H1 (cell line): ENCODE measurements around the gene SNX25. TPM values are rescaled to one million over a fixed set of nuclear protein-coding genes. Genes with fewer than 3 reads are reported as not detected.

Experiments
- CTCF ChIA-PET: fragments of 300-600 bp; sonication (Branson Sonifier 250); formaldehyde crosslinking; loops from one replicate; lab custom pipeline; 2021; ENCODE audit not compliant: partially characterized antibody; lab: Charles Lee
- POLR2A ChIA-PET: fragments of 300-600 bp; sonication (Branson Sonifier 250); formaldehyde crosslinking; loops from one replicate; lab custom pipeline; 2021; ENCODE audit warnings: inconsistent platforms; ENCODE audit not compliant: partially characterized antibody; lab: Charles Lee
- DNase-seq, 2 experiments: peaks; one replicate each; pipeline versions ENCODE4 v3.0.0 to v3.0.0-alpha.2; 2010 to 2022; ENCODE audit warnings: low spot score in 2 of 2, low read depth in 1 of 2, mixed read lengths in 1 of 2
- FAIRE-seq: peaks from 2 replicates; lab custom pipeline; 2011; peaks lifted over from hg19 to GRCh38; lab: Jason Lieb, UNC
- H2AFZ ChIP-seq: 2 replicates; pipeline ENCODE4 v1.8.1; 2012; ENCODE audit warnings: low read length, inconsistent platforms
- H2AK5ac ChIP-seq: 2 replicates; pipeline ENCODE4 v1.6.1; 2013; ENCODE audit warnings: low read depth, low read length
- H2BK120ac ChIP-seq: replicated peaks from 2 replicates; pipeline ENCODE3; 2013; ENCODE audit warnings: low read depth, low read length, inconsistent platforms
- H2BK12ac ChIP-seq: 2 replicates; pipeline ENCODE4 v1.6.1; 2013; ENCODE audit warnings: low read depth, low read length
- H2BK15ac ChIP-seq: 2 replicates; pipeline ENCODE4 v1.6.1; 2013; ENCODE audit warnings: low read length
- H2BK20ac ChIP-seq: 2 replicates; pipeline ENCODE4 v1.6.1; 2013; ENCODE audit warnings: low read length
- H2BK5ac ChIP-seq: 2 replicates; pipeline ENCODE4 v1.6.1; 2013; ENCODE audit warnings: low read depth, low read length
- H3K14ac ChIP-seq: 2 replicates; pipeline ENCODE4 v1.6.1; 2013; ENCODE audit warnings: inconsistent platforms; ENCODE audit not compliant: insufficient read length
- H3K18ac ChIP-seq: 2 replicates; pipeline ENCODE4 v1.6.1; 2013; ENCODE audit warnings: low read length; ENCODE audit errors: extremely low read depth
- H3K23ac ChIP-seq: 2 replicates; pipeline ENCODE4 v1.6.1; 2013; ENCODE audit warnings: inconsistent platforms; ENCODE audit not compliant: insufficient read length
- H3K23me2 ChIP-seq: 2 replicates; pipeline ENCODE4 v1.6.1; 2013; ENCODE audit warnings: low read depth, low read length
- H3K27ac ChIP-seq: 2 replicates; pipeline ENCODE4 v1.6.1; 2011; ENCODE audit warnings: low read depth, low read length, inconsistent platforms
- H3K27me3 ChIP-seq, 4 experiments: replicated peaks in 1 of 4; 1 replicate in 1 of 4; 2 replicates in 3 of 4; pipeline versions ENCODE4 v1.6.1 to v1.8.1; 2011 to 2013; ENCODE audit warnings: low read length in 3 of 4, mild to moderate bottlenecking in 3 of 4, inconsistent platforms in 2 of 4, mixed read lengths in 2 of 4, moderate library complexity in 1 of 4; ENCODE audit not compliant: control insufficient read depth in 3 of 4, insufficient read depth in 3 of 4; ENCODE audit errors: extremely low read depth in 1 of 4
- H3K36me3 ChIP-seq, 4 experiments: 2 replicates each; pipeline versions ENCODE4 v1.6.1 to v1.8.1; 2011 to 2013; ENCODE audit warnings: mild to moderate bottlenecking in 4 of 4, low read length in 3 of 4, moderate library complexity in 2 of 4, control low read depth in 1 of 4, inconsistent platforms in 1 of 4; ENCODE audit not compliant: insufficient read depth in 4 of 4, control insufficient read depth in 2 of 4
- H3K4ac ChIP-seq: replicated peaks from 2 replicates; pipeline ENCODE3; 2013; ENCODE audit warnings: low read length, low read depth, mixed read lengths, inconsistent platforms; ENCODE audit not compliant: insufficient read length
- H3K4me1 ChIP-seq, 4 experiments: replicated peaks in 1 of 4; 1 replicate in 1 of 4; 2 replicates in 3 of 4; pipeline versions ENCODE4 v1.6.1 to v1.8.1; 2011 to 2013; ENCODE audit warnings: low read length in 3 of 4, inconsistent platforms in 2 of 4, mixed read lengths in 1 of 4; ENCODE audit not compliant: insufficient read depth in 4 of 4, control insufficient read depth in 3 of 4
- H3K4me2 ChIP-seq, 2 experiments: 2 replicates each; pipeline versions ENCODE4 v1.6.1 to v1.8.1; 2011 to 2013; ENCODE audit warnings: low read depth in 2 of 2, low read length in 2 of 2, control low read depth in 1 of 2, inconsistent platforms in 1 of 2, mild to moderate bottlenecking in 1 of 2; ENCODE audit not compliant: insufficient read depth in 1 of 2
- H3K4me3 ChIP-seq, 4 experiments: fragments of 200-600, 300-600 bp in 1 of 4; sonication (generic), shearing (Covaris generic), sonication (Bioruptor Twin) in 1 of 4; 2 replicates each; pipeline versions ENCODE4 v1.5.1 to v1.8.1; 2011 to 2016; ENCODE audit warnings: low read length in 4 of 4, low read depth in 3 of 4, control low read depth in 2 of 4, inconsistent platforms in 2 of 4, mild to moderate bottlenecking in 2 of 4, mixed read lengths in 1 of 4, moderate library complexity in 1 of 4; ENCODE audit not compliant: insufficient read depth in 2 of 4; ENCODE audit errors: extremely low read depth in 1 of 4
- H3K56ac ChIP-seq: replicated peaks from 2 replicates; pipeline ENCODE3; 2013; ENCODE audit warnings: low read depth, mild to moderate bottlenecking, mixed read lengths, low read length, inconsistent platforms; ENCODE audit not compliant: insufficient read length
- H3K79me1 ChIP-seq: 2 replicates; pipeline ENCODE4 v1.6.1; 2013; ENCODE audit warnings: low read depth, low read length, control low read depth
- H3K79me2 ChIP-seq, 2 experiments: 2 replicates each; pipeline versions ENCODE4 v1.6.1 to v1.8.1; 2012 to 2013; ENCODE audit warnings: low read length in 2 of 2, mild to moderate bottlenecking in 2 of 2, inconsistent platforms in 1 of 2; ENCODE audit not compliant: insufficient read depth in 2 of 2, control insufficient read depth in 1 of 2
- H3K9ac ChIP-seq, 4 experiments: replicated peaks in 1 of 4; 1 replicate in 1 of 4; 2 replicates in 3 of 4; pipeline versions ENCODE4 v1.6.1 to v1.8.1; 2011 to 2013; ENCODE audit warnings: low read depth in 3 of 4, low read length in 3 of 4, control low read depth in 2 of 4, mild to moderate bottlenecking in 2 of 4, moderate library complexity in 2 of 4, inconsistent platforms in 1 of 4; ENCODE audit errors: extremely low read depth in 1 of 4
- H3K9me3 ChIP-seq, 2 experiments: 2 replicates each; pipeline versions ENCODE4 v1.6.1 to v1.8.1; 2012 to 2013; ENCODE audit warnings: mild to moderate bottlenecking in 2 of 2, moderate library complexity in 2 of 2, control low read depth in 1 of 2, inconsistent platforms in 1 of 2, low read depth in 1 of 2, low read length in 1 of 2, mixed read lengths in 1 of 2; ENCODE audit not compliant: insufficient read depth in 2 of 2
- H4K20me1 ChIP-seq, 2 experiments: replicated peaks in 1 of 2; 2 replicates each; pipeline versions ENCODE3 to v1.8.1; 2011 to 2013; ENCODE audit warnings: inconsistent platforms in 2 of 2, low read length in 2 of 2, mild to moderate bottlenecking in 1 of 2; ENCODE audit not compliant: insufficient read depth in 2 of 2, control insufficient read depth in 1 of 2
- H4K5ac ChIP-seq: 2 replicates; pipeline ENCODE4 v1.6.1; 2013; ENCODE audit warnings: low read length, low read depth, mixed read lengths, inconsistent platforms; ENCODE audit not compliant: insufficient read length
- H4K8ac ChIP-seq: 2 replicates; pipeline ENCODE4 v1.8.0; 2013; ENCODE audit warnings: mild to moderate bottlenecking, moderate library complexity, low read length, inconsistent platforms; ENCODE audit not compliant: insufficient read depth; ENCODE audit errors: extremely low read depth
- H4K91ac ChIP-seq: replicated peaks from 2 replicates; pipeline ENCODE3; 2013; ENCODE audit warnings: low read length, mixed read lengths, inconsistent platforms; ENCODE audit not compliant: insufficient read length
- CBX8 ChIP-seq: fragments of 300-800, 300-1000 bp; sonication (generic); IDR thresholded peaks from 2 replicates; pipeline ENCODE4 v1.7.1; 2016; ENCODE audit warnings: low read depth, low read length, borderline replicate concordance
- HDAC2 ChIP-seq, 2 experiments: fragments of 300-600 bp in 1 of 2; sonication (generic) in 1 of 2; IDR thresholded peaks; 2 replicates each; pipeline ENCODE4 v1.6.1; 2011 to 2012; ENCODE audit warnings: low read depth in 2 of 2, low read length in 2 of 2, mild to moderate bottlenecking in 2 of 2, moderate library complexity in 2 of 2, borderline replicate concordance in 1 of 2, inconsistent platforms in 1 of 2
- MAFK ChIP-seq: IDR thresholded peaks from 2 replicates; pipeline ENCODE4 v1.6.1; 2012; ENCODE audit warnings: low read depth, mild to moderate bottlenecking, improper control_type of control experiment, low read length
- PHF8 ChIP-seq: fragments of 200-600 bp; sonication (generic); conservative IDR thresholded peaks from 2 replicates; pipeline ENCODE4 v1.7.1; 2012; ENCODE audit warnings: low read depth, mild to moderate bottlenecking, inconsistent platforms, low read length, moderate library complexity
- RBBP5 ChIP-seq: IDR thresholded peaks from 2 replicates; pipeline ENCODE4 v1.7.1; 2012; ENCODE audit warnings: low read depth, mild to moderate bottlenecking, inconsistent platforms, low read length, moderate library complexity, borderline replicate concordance
- WGBS, 2 experiments: shearing (Covaris generic) in 1 of 2; methylation state at CpG; one replicate each; pipeline versions ENCODE4 v1.1.6 to v1.1.7; 2013 to 2015; ENCODE audit warnings: low lambda C conversion rate in 2 of 2, mixed read lengths in 2 of 2, inconsistent platforms in 1 of 2, low coverage in 1 of 2, missing lambda C conversion rate in 1 of 2; ENCODE audit not compliant: insufficient replicate concordance in 2 of 2, insufficient coverage in 1 of 2, insufficient read length in 1 of 2; ENCODE audit errors: extremely low coverage in 1 of 2, missing lambda C conversion rate in 1 of 2; 5-methylcytosine and 5-hydroxymethylcytosine counted together
- polyA plus RNA-seq, 7 experiments: library from polyadenylated mRNA; depleted of rRNA in 3 of 7; stranded (reverse) in 5 of 7; unstranded in 2 of 7; fragments of >200 nt in 5 of 7; fragments of 200-250 nt in 2 of 7; gene quantifications; 1 replicate in 5 of 7; 2 replicates in 1 of 7; 4 replicates in 1 of 7; pipeline versions ENCODE4 v1.2.1 to v1.2.3, GENCODE V29; 2011 to 2013; ENCODE audit warnings: missing spikeins in 2 of 7, mixed read lengths in 2 of 7
- total RNA-seq: library from RNA; stranded (reverse); fragmentation: NEBNext Ultra II Directional; extraction: Animal tissue kit (Norgen Biotek cat#: 25700); gene quantifications from 2 replicates; pipeline ENCODE4 v1.2.1, GENCODE V29; 2021
- TF ChIP-seq, protein P1 (sequence below): IDR thresholded peaks from 2 replicates; pipeline ENCODE4 v1.6.1; 2012; ENCODE audit warnings: inconsistent platforms

Gene SNX25
- total and polyA plus RNA-seq, 2 of the 8 experiments (the other 6 are each of a cell fraction or from before 2014, with no cell fraction given), result 5.4 to 19.9 TPM

DNA sequence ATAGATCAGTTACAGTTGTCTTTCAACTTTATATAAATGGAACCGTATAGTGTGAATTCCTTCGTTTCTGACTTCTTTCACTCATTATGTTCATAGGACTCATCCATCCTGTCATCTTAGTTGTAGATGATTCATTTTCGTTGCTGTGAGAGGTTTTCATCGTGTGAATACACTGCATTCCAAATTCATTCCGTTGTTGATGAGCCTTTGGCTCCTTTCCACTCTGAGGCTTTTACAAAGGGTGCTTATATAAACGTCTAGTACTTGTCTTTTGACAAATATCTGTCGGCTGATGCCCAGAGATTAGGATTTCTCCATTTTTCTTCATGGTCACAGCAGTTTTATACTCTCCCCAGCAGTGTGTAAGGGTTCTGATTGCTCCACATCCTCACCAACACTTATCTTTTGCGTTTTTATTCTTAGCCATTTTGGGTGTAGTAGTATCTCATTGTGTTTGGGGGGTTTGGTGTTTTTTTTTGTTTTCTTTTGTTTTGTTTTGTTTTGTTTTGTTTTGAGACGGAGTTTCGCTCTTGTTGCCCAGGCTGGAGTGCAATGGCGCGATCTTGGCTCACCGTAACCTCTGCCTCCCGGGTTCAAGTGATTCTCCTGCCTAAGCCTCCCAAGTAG, 137.7 kb downstream of the SNX25 start:
- no peak overlapping the region for H2BK20ac ChIP-seq
- H3K23ac ChIP-seq, result no peak overlapping the region
- no peak overlapping the region for H4K91ac ChIP-seq
- no peak overlapping the region for H3K14ac ChIP-seq
- no peak overlapping the region for H3K56ac ChIP-seq
- POLR2A ChIA-PET, result no interaction called here
- H3K36me3 ChIP-seq, result peaks cover 0 to 29% (median 5%) of the 10 kb centered on the region in 4 experiments; a peak in 6 of 8 replicates
- H3K79me2 ChIP-seq, result no peaks in the 10 kb centered on the region
- peaks cover 0 to 9% (median 1%) of the 10 kb centered on the region in 4 experiments; a peak in 4 of 7 replicates for H3K4me1 ChIP-seq
- H3K4me2 ChIP-seq, result no peak overlapping the region
- no peaks in the 10 kb centered on the region for H3K23me2 ChIP-seq
- H2BK15ac ChIP-seq, result no peak overlapping the region
- no peak overlapping the region for H2AFZ ChIP-seq
- H3K9me3 ChIP-seq, result no peaks in the 10 kb centered on the region
- no peak for DNase-seq
- H2BK12ac ChIP-seq, result no peak overlapping the region
- FAIRE-seq, result no peak
- H2AK5ac ChIP-seq, result no peak overlapping the region
- H3K4ac ChIP-seq, result no peak overlapping the region
- WGBS, 2 experiments, result 93% methylated on average over 14 of the region's 14 CpGs; no CpG with 5 or more reads in 1 of the 2 experiments
- H2BK5ac ChIP-seq, result no peak overlapping the region
- no peak overlapping the region for H3K4me3 ChIP-seq
- no peaks in the 10 kb centered on the region for H3K79me1 ChIP-seq
- no peak for TF ChIP-seq MAFK
- TF ChIP-seq RBBP5, result no peak
- TF ChIP-seq CBX8, result no peak
- no peak for TF ChIP-seq PHF8
- TF ChIP-seq, protein P1, sequence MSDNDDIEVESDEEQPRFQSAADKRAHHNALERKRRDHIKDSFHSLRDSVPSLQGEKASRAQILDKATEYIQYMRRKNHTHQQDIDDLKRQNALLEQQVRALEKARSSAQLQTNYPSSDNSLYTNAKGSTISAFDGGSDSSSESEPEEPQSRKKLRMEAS, result no peak
- TF ChIP-seq HDAC2 (IDR thresholded peaks at IDR 0.05; ENCODE audit: borderline replicate concordance in 1 of 2, low read depth in 2 of 2, low read length in 2 of 2), result no peak
- H4K20me1 ChIP-seq, result no peaks in the 10 kb centered on the region
- no peak overlapping the region for H4K8ac ChIP-seq
- no peak overlapping the region for H2BK120ac ChIP-seq
- no peak overlapping the region for H3K18ac ChIP-seq
- no peak overlapping the region for H3K27ac ChIP-seq
- no peak overlapping the region for H3K9ac ChIP-seq
- CTCF ChIA-PET, result no interaction called here
- H4K5ac ChIP-seq, result no peak overlapping the region
- H3K27me3 ChIP-seq, result no peaks in the 10 kb centered on the region
